ENCODE measurements around the gene LTB. TPM values are rescaled to one million over a fixed set of nuclear protein-coding genes. Genes with fewer than 3 reads are reported as not detected.

The LTB gene
- total RNA-seq, 1 donor from 2014 or later, result 10.0 TPM

DNA sequence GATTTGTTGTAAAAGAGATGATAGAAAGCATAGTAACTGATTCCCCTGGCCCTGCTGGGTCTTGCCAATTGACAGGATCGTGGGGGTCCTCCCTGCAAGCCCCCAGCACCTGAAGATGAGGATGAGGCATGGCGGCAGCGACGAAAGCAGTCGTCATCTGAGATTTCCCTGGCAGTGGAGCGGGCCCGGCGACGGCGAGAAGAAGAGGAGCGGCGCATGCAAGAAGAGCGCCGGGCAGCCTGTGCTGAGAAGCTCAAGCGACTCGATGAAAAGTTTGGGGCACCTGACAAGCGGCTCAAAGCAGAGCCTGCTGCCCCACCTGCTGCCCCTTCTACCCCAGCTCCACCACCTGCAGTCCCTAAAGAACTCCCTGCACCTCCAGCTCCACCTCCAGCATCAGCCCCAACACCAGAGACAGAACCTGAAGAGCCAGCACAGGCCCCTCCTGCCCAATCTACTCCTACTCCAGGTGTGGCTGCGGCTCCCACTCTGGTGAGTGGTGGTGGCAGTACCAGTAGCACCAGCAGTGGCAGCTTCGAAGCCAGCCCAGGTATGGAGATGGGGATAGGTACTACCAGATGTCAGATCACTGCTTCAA, 45.6 kb upstream of the LTB start:
- TF ChIP-seq, protein P1, sequence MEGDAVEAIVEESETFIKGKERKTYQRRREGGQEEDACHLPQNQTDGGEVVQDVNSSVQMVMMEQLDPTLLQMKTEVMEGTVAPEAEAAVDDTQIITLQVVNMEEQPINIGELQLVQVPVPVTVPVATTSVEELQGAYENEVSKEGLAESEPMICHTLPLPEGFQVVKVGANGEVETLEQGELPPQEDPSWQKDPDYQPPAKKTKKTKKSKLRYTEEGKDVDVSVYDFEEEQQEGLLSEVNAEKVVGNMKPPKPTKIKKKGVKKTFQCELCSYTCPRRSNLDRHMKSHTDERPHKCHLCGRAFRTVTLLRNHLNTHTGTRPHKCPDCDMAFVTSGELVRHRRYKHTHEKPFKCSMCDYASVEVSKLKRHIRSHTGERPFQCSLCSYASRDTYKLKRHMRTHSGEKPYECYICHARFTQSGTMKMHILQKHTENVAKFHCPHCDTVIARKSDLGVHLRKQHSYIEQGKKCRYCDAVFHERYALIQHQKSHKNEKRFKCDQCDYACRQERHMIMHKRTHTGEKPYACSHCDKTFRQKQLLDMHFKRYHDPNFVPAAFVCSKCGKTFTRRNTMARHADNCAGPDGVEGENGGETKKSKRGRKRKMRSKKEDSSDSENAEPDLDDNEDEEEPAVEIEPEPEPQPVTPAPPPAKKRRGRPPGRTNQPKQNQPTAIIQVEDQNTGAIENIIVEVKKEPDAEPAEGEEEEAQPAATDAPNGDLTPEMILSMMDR (IDR thresholded peaks at IDR 0.05), result no peak
- DNase-seq (no peak), ATAC-seq (no peak)
- peaks cover under 1% of the 10 kb centered on the region for H3K4me1 ChIP-seq
- intact Hi-C loops (cut with DNase I), result no loop called here
- H3K27me3 ChIP-seq (ENCODE audit: low read depth), result no peaks in the 10 kb centered on the region
- H3K36me3 ChIP-seq, result peaks cover 100% of the 10 kb centered on the region
- no peak overlapping the region for H3K4me3 ChIP-seq
- H3K27ac ChIP-seq, result no peak overlapping the region
- H3K9me3 ChIP-seq, result no peaks in the 10 kb centered on the region

- no peak for DNase-seq
- Histone ChIP-seq H3K4me1 (peaks cover 9% of the 10 kb centered on the region), H3K27me3 (ENCODE audit: low read depth) (no peaks in the 10 kb centered on the region), H3K4me3 (no peak overlapping the region), H3K27ac (no peak overlapping the region), H3K9me3 (no peaks in the 10 kb centered on the region), H3K36me3 (peaks cover 97% of the 10 kb centered on the region)
- no peak for ATAC-seq
- intact Hi-C loops (cut with DNase I), result no loop called here
- TF ChIP-seq, protein P1 (IDR thresholded peaks at IDR 0.05), result no peak
These were observed 44.7 kb upstream of the LTB start for GRCh38 chr6:31626952-31627351.

DNA sequence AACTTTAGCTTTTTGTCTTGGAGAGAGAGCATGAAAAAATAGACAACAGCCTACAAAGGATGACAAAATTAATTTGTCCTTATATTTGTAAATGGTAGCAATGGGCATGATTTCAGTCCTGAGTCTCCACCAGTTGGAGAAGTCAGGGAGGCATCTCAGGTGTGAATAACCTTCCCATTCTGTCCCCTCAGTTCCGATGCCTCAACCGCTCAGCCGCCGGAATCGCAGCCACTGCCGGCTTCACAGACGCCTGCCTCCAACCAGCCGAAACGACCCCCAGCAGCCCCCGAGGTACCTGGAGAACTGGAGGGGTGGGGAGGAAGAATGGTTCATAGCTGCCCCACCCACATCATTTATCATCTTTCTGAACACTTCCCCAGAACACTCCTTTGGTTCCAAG, 41.8 kb upstream of the LTB start:
- intact Hi-C loops (cut with DNase I), result no loop called here
- no peaks in the 10 kb centered on the region for H3K27me3 ChIP-seq (ENCODE audit: low read depth)
- no peak for DNase-seq

GRCh38 chr6:31622684-31623091, 40.5 kb upstream of the LTB start:
- intact Hi-C loops (cut with DNase I), result no loop called here
- DNase-seq, result peak; percentile 66
- H3K9me3 ChIP-seq, result no peaks in the 10 kb centered on the region
- peaks cover 55% of the 10 kb centered on the region for H3K36me3 ChIP-seq
- no peak overlapping the region for H3K4me3 ChIP-seq
- no peaks in the 10 kb centered on the region for H3K27me3 ChIP-seq (ENCODE audit: low read depth)
- H3K4me1 ChIP-seq, result peaks cover 22% of the 10 kb centered on the region
- TF ChIP-seq, protein P1 (IDR thresholded peaks at IDR 0.05), result no peak
- no peak for ATAC-seq
- H3K27ac ChIP-seq, result peak overlapping the region; percentile 97

More for the DNA sequence above, 41.8 kb upstream of the LTB start:
- no peaks in the 10 kb centered on the region for H3K9me3 ChIP-seq
- H3K4me3 ChIP-seq, result no peak overlapping the region
- H3K4me1 ChIP-seq, result peaks cover 22% of the 10 kb centered on the region
- no peak overlapping the region for H3K27ac ChIP-seq
- TF ChIP-seq, protein P1 (IDR thresholded peaks at IDR 0.05), result no peak
- ATAC-seq, result no peak
- peaks cover 69% of the 10 kb centered on the region for H3K36me3 ChIP-seq

DNA sequence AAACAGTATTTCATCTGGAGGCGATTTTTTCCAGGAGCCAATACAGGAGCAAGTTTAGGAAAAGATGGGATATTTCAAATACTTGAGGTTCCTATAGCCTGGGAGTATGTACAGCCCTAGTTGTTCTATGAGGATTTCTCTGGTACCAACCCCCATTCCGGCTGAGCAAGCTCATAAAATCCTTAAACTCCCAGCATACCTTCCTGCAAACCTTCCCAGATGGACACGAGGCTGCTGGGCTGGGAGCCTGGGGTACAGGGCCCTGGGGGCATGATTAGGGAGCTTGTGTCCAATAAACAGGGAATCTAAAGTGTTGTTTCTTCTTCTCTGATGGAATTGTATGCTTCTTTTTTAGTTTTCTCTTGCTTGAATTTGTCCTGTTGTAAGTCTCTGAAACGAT, 39.8 kb upstream of the LTB start:
- Histone ChIP-seq H3K9me3 (no peaks in the 10 kb centered on the region), H3K36me3 (peaks cover 48% of the 10 kb centered on the region), H3K27me3 (ENCODE audit: low read depth) (no peaks in the 10 kb centered on the region), H3K4me3 (peak overlapping the region; percentile 80), H3K27ac (peak overlapping the region; percentile 97), H3K4me1 (peaks cover 22% of the 10 kb centered on the region)
- intact Hi-C loops (cut with DNase I), result no loop called here
- no peak for DNase-seq
- TF ChIP-seq, protein P1 (IDR thresholded peaks at IDR 0.05), result no peak
- ATAC-seq, result no peak

All from lower lobe of right lung (tissue), 2 donors.